Measurements from ENCODE around the gene SMIM35.
A peak's percentile ranks its signal among the peaks of the same experiment; 100 is the strongest.

The SMIM35 gene

DNA sequence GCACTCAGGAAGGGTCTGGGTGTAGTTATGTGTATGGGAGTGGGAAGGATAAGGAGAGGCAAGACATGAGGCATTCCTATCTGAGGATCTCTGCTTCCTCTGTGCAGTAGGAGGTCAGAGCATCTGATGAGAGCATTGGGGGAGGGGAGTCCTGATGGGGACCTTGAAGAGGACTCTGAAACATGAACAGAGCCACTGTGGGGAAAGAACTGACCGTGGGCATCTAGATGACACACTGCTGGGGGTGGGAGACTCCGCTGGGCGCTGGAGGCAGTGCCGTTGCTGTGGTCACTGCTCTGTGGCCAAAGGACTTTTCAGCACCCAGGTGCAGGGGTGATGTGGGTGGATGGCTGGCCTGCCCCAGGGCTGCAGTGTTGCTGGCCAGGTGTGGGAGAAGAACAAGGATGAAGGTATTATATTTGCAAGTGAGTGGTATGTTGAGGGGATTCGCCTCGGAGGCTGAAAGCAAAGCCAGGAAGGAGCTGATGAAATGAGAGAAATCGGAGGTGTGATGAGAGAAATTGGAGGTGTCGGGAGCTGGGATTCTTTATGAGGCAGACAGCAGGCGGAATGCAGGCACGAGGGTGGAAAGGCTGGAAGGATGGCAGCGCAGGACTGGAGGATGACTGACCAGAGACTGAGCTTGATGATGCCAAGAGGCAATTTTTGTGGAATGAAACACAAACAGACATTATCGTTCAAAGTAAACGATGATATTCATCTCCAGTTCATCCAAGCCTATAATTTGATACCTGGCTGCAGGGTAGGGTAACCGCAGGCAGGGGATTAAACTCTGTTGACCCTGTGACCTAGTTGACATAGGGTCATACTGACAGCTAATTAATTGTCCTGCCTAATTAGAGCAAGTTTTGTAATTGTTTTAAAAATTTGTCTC, 29.3 kb downstream of the SMIM35 start:
- DNase-seq (ENCODE audit: low read depth), result no peak

GRCh38 chr11:118056806-118057205, 30.0 kb downstream of the SMIM35 start:
- DNase-seq (ENCODE audit: low read depth), result no peak

- no peak for DNase-seq (ENCODE audit: low read depth)
Measured at GRCh38 chr11:118055966-118056365, 30.8 kb downstream of the SMIM35 start.

DNA sequence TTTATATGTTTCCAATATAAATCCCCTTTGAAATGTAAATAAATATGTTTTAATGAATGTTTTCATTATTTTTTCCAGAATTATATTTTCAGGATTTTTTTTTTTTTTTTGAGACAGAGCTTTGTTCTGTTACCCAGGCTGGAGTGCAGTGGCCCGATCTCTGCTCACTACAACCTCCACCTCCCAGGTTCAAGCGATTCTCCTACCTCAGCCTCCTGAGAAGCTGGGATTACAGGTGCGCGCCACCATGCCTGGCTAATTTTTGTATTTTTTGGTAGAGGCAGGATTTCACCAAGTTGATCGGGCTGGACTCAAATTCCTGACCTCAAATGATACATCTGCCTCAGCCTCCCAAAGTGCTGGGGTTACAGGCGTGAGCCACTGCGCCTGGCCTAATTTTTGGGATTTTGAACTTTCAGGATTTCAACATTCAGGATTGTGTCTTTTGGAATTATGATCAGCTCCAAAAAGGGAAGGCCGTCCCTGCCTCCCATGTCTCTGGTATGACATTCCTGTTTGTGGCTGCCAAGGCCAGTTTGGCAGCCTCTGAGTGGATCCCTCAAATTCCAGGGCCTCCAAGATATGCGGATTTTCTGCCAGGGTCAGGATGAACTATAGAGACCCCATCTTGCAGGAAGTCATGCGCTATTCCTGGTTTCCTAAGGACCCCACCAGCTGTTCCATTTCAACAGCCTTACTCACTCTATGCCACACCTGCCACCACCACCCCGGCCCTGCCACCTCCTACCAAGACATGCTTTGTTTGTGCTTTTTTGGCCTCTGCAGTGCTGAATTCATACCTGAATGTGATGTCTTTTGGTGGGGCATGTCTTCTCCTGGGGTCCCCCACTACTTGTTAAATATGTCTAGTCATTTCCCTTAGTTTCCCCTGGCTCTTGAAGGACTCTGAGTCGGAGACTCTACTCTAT, 31.8 kb downstream of the SMIM35 start:
- DNase-seq (ENCODE audit: low read depth), result no peak

- DNase-seq (ENCODE audit: low read depth), result no peak
Measured at GRCh38 chr11:118052581-118053206, 34.1 kb downstream of the SMIM35 start.

GRCh38 chr11:118051611-118052461, 34.9 kb downstream of the SMIM35 start:
- DNase-seq (ENCODE audit: low read depth), result peak; percentile 45

- DNase-seq (ENCODE audit: low read depth), result no peak
Measured at GRCh38 chr11:118051136-118051610, 35.6 kb downstream of the SMIM35 start.

- DNase-seq (ENCODE audit: low read depth), result no peak
Measured at GRCh38 chr11:118050208-118050891, 36.4 kb downstream of the SMIM35 start.

- no peak for DNase-seq (ENCODE audit: low read depth)
Measured at GRCh38 chr11:118049771-118050170, 37.0 kb downstream of the SMIM35 start.

GRCh38 chr11:118048472-118049370, 38.0 kb downstream of the SMIM35 start:
- no peak for DNase-seq (ENCODE audit: low read depth)

DNA sequence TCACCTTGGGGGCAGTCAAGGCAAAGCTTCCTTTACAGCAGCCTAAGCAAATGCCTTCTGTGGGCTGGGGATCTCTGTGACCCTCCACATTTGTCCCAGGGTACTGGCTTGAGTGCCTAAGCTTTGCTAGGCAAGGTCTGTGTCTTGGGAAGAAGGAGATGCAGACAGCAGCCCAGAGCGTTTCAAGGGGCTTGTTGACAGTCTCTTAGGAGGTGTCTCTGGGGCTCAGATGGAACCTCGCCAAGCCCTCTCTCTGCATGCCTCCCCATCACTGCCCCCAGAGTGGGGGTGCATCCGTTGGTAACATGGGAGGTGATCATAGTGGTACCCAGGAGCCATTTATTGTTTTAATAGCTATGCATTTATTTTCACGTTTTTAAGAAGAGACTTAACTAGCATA, 39.0 kb downstream of the SMIM35 start:
- DNase-seq (ENCODE audit: low read depth), result no peak

- no peak for DNase-seq (ENCODE audit: low read depth)
Measured at GRCh38 chr11:118046964-118047700, 39.6 kb downstream of the SMIM35 start.

- DNase-seq (ENCODE audit: low read depth), result no peak
Measured at GRCh38 chr11:118046051-118046963, 40.5 kb downstream of the SMIM35 start.

DNA sequence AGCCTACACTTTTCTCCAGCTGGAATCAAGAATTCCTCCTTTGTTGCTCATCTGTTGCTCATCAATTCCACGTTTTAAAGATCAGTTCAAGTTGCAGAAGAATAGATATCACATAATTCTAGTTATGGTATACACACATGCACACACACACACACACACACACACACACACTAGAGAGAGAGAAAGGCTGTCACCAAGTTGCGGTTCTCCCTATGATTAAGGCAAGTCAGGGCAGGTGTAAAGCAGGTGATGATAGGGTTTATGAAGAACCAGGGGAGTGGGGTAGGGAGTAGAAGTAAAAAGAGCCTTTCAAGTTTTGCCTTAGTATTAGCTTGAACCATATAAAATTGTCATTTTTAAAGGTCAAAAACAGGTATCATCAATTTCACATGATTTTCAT, 41.6 kb downstream of the SMIM35 start:
- DNase-seq (ENCODE audit: low read depth), result no peak

GRCh38 chr11:118042796-118043195, 44.0 kb downstream of the SMIM35 start:
- DNase-seq (ENCODE audit: low read depth), result no peak

GRCh38 chr11:118042141-118042540, 44.6 kb downstream of the SMIM35 start:
- DNase-seq (ENCODE audit: low read depth), result no peak

- DNase-seq (ENCODE audit: low read depth), result no peak
Measured at GRCh38 chr11:118033443-118033842, 53.3 kb downstream of the SMIM35 start.

GRCh38 chr11:118028626-118029025, 58.1 kb downstream of the SMIM35 start:
- no peak for DNase-seq (ENCODE audit: low read depth)

Data from activated T-cell treated with anti-CD3 and anti-CD28 coated beads for 48 hours (primary cell).